Loucy (cell line): ENCODE measurements around the gene DBN1.

ENCODE experiments used
- H2AFZ ChIP-seq: fragments of 200-600 bp; sonication (generic); 2 replicates; pipeline ENCODE4 v1.6.0; 2016; ENCODE audit warnings: antibody characterized with exemption, mild to moderate bottlenecking, low read length, moderate library complexity
- H3F3A ChIP-seq: fragments of 200-600 bp; 2 replicates; pipeline ENCODE4 v1.6.0; 2016; ENCODE audit warnings: antibody characterized with exemption, low read depth, mild to moderate bottlenecking
- H3K27me3 ChIP-seq: fragments of 200-600 bp; sonication (generic); 2 replicates; pipeline ENCODE4 v1.6.1; 2014; ENCODE audit warnings: low read length, mild to moderate bottlenecking; ENCODE audit not compliant: insufficient read depth, poor library complexity, severe bottlenecking
- H3K36me3 ChIP-seq: fragments of 200-600 bp; sonication (generic); 2 replicates; pipeline ENCODE4 v1.6.1; 2016; ENCODE audit warnings: low read length; ENCODE audit not compliant: insufficient read depth
- H3K4me1 ChIP-seq: fragments of 200-600 bp; sonication (generic); 2 replicates; pipeline ENCODE4 v1.5.1; 2014; ENCODE audit warnings: low read length, mild to moderate bottlenecking; ENCODE audit not compliant: insufficient read depth, poor library complexity, severe bottlenecking
- H3K4me2 ChIP-seq: fragments of 200-600 bp; sonication (generic); 2 replicates; pipeline ENCODE4 v1.6.0; 2014; ENCODE audit warnings: antibody characterized with exemption, low read length, low read depth, mild to moderate bottlenecking; ENCODE audit not compliant: poor library complexity, severe bottlenecking
- H3K4me3 ChIP-seq: fragments of 200-600 bp; sonication (generic); 2 replicates; pipeline ENCODE4 v1.5.1; 2014; ENCODE audit warnings: low read length, mild to moderate bottlenecking, mixed read lengths; ENCODE audit not compliant: poor library complexity, severe bottlenecking
- H3K79me2 ChIP-seq: fragments of 200-600 bp; sonication (generic); 2 replicates; pipeline ENCODE4 v1.6.1; 2014; ENCODE audit warnings: low read length; ENCODE audit not compliant: insufficient read depth
- H3K9ac ChIP-seq: fragments of 200-600 bp; sonication (generic); 2 replicates; pipeline ENCODE4 v1.6.0; 2014; ENCODE audit warnings: mild to moderate bottlenecking, low read depth, low read length, moderate library complexity; ENCODE audit not compliant: poor library complexity, severe bottlenecking
- H3K9me2 ChIP-seq: fragments of 200-600 bp; sonication (generic); replicated peaks from 2 replicates; pipeline ENCODE4 v1.6.1; 2016; ENCODE audit warnings: low read depth, low read length, mixed read lengths
- H3K9me3 ChIP-seq: fragments of 200-600 bp; sonication (generic); 2 replicates; pipeline ENCODE4 v1.6.1; 2014; ENCODE audit warnings: mild to moderate bottlenecking, antibody characterized with exemption, low read length, low read depth; ENCODE audit not compliant: insufficient read depth
- H4K20me1 ChIP-seq: fragments of 200-600 bp; sonication (generic); 2 replicates; pipeline ENCODE4 v1.6.0; 2014; ENCODE audit warnings: antibody characterized with exemption, low read length, mild to moderate bottlenecking; ENCODE audit not compliant: insufficient read depth, poor library complexity, severe bottlenecking
- CTCF ChIP-seq: fragments of 200-600 bp; sonication (generic); conservative IDR thresholded peaks from 2 replicates; pipeline ENCODE4 v1.5.1; 2014; ENCODE audit warnings: mild to moderate bottlenecking, antibody characterized with exemption, low read length
- EZH2phosphoT487 ChIP-seq: fragments of 200-600 bp; IDR thresholded peaks from 2 replicates; pipeline ENCODE4 v1.6.1; 2018; ENCODE audit warnings: antibody characterized with exemption, mild to moderate bottlenecking, moderate library complexity, borderline replicate concordance

DBN1 gene

GRCh38 chr5:177448244-177448950 lies 25.0 kb downstream of the DBN1 start:
- Histone ChIP-seq H3K4me3 (no peak overlapping the region), H3K9ac (no peak overlapping the region)

GRCh38 chr5:177447611-177448243 lies 25.7 kb downstream of the DBN1 start:
- H3K9ac ChIP-seq, result no peak overlapping the region
- H3K27me3 ChIP-seq, result no peaks in the 10 kb centered on the region
- TF ChIP-seq EZH2phosphoT487 (no peak), CTCF (no peak)
- no peaks in the 10 kb centered on the region for H3K36me3 ChIP-seq
- H3K9me2 ChIP-seq, result no peaks in the 10 kb centered on the region
- H3K4me3 ChIP-seq, result no peak overlapping the region
- H3K9me3 ChIP-seq, result no peaks in the 10 kb centered on the region
- H4K20me1 ChIP-seq, result no peaks in the 10 kb centered on the region
- H2AFZ ChIP-seq, result no peak overlapping the region
- H3K4me2 ChIP-seq, result peak overlapping the region; percentile 37
- H3F3A ChIP-seq, result no peaks in the 10 kb centered on the region
- H3K4me1 ChIP-seq, result no peaks in the 10 kb centered on the region
- no peaks in the 10 kb centered on the region for H3K79me2 ChIP-seq

More at GRCh38 chr5:177448244-177448950, 25.0 kb downstream of the DBN1 start:
- Histone ChIP-seq H3K27me3 (no peaks in the 10 kb centered on the region), H3K79me2 (no peaks in the 10 kb centered on the region), H3K4me1 (no peaks in the 10 kb centered on the region), H3F3A (no peaks in the 10 kb centered on the region), H3K4me2 (peak overlapping the region; percentile 37), H3K36me3 (no peaks in the 10 kb centered on the region), H3K9me3 (no peaks in the 10 kb centered on the region), H2AFZ (no peak overlapping the region), H4K20me1 (peaks cover under 1% of the 10 kb centered on the region), H3K9me2 (no peaks in the 10 kb centered on the region)
- TF ChIP-seq CTCF (no peak), EZH2phosphoT487 (no peak)

- H3K4me3 ChIP-seq, result peak overlapping the region; percentile 72
- no peaks in the 10 kb centered on the region for H3K27me3 ChIP-seq
- H4K20me1 ChIP-seq, result no peaks in the 10 kb centered on the region
- no peaks in the 10 kb centered on the region for H3K9me3 ChIP-seq
- no peaks in the 10 kb centered on the region for H3K79me2 ChIP-seq
- no peaks in the 10 kb centered on the region for H3F3A ChIP-seq
- H3K4me2 ChIP-seq, result peak overlapping the region; percentile 80
- no peak overlapping the region for H3K9ac ChIP-seq
- no peaks in the 10 kb centered on the region for H3K4me1 ChIP-seq
- H3K36me3 ChIP-seq, result no peaks in the 10 kb centered on the region
- H3K9me2 ChIP-seq, result no peaks in the 10 kb centered on the region
- TF ChIP-seq EZH2phosphoT487 (no peak), CTCF (no peak)
- no peak overlapping the region for H2AFZ ChIP-seq
Measured at GRCh38 chr5:177447066-177447610, 26.3 kb downstream of the DBN1 start.
